ENCODE measurements around the gene C1orf226. TPM values are rescaled to one million over a fixed set of nuclear protein-coding genes. Genes with fewer than 3 reads are reported as not detected.

The C1orf226 gene
- total and polyA plus RNA-seq, 4 donors = 2.2 to 25.2 (median 10.8) TPM

GRCh38 chr1:162397943-162398560 lies 16.5 kb downstream of the C1orf226 start:
- H3K27me3 ChIP-seq (ENCODE audit: control insufficient read depth in 4 of 4, insufficient read depth in 4 of 4, low read length in 3 of 4) = peaks cover 0 to 2% (median 0%) of the 10 kb centered on the region in 4 donors
- no peaks in the 10 kb centered on the region for H3K4me1 ChIP-seq (ENCODE audit: control insufficient read depth in 4 of 4, insufficient read depth in 4 of 4, low read length in 3 of 4)
- no peaks in the 10 kb centered on the region for H3K9me3 ChIP-seq (ENCODE audit: control insufficient read depth in 4 of 4, low read length in 3 of 4)
- DNase-seq (ENCODE audit: low spot score) = no peak
- TF ChIP-seq FOXA1 (IDR thresholded peaks at IDR 0.05) (no peak), ZBTB33 (IDR thresholded peaks at IDR 0.05) (no peak), ATF3 (IDR thresholded peaks at IDR 0.05) (no peak), YY1 (IDR thresholded peaks at IDR 0.05) (no peak), FOXA2 (IDR thresholded peaks at IDR 0.05) (no peak), NR2F2 (IDR thresholded peaks at IDR 0.05) (no peak), CTCF (IDR thresholded peaks at IDR 0.05; ENCODE audit: low read depth, low read length, missing input control) (no peak), EGR1 (IDR thresholded peaks at IDR 0.05; ENCODE audit: low read depth in 2 of 2) (no peak), GABPA (IDR thresholded peaks at IDR 0.05 in 1 of 2, conservative IDR thresholded peaks at IDR 0.05 in 1 of 2) (no peak), RXRA (IDR thresholded peaks at IDR 0.05) (no peak), SP1 (IDR thresholded peaks at IDR 0.05) (no peak), JUND (IDR thresholded peaks at IDR 0.05) (no peak)
- WGBS = 62% methylated on average over 3 of the region's 3 CpGs
- no peak overlapping the region for H3K4me3 ChIP-seq (ENCODE audit: low read depth in 1 of 3, low read length in 3 of 3)
- no peak overlapping the region for H3K9ac ChIP-seq (ENCODE audit: low read depth in 1 of 2, low read length in 2 of 2)
- H3K27ac ChIP-seq (ENCODE audit: low read depth in 1 of 2, low read length in 2 of 2) = no peak overlapping the region
- no peaks in the 10 kb centered on the region for H3K36me3 ChIP-seq (ENCODE audit: control insufficient read depth in 4 of 4, insufficient read depth in 3 of 4, low read depth in 1 of 4, low read length in 3 of 4)

GRCh38 chr1:162398999-162399580 lies 17.6 kb downstream of the C1orf226 start:
- H3K36me3 ChIP-seq (ENCODE audit: control insufficient read depth in 4 of 4, insufficient read depth in 3 of 4, low read depth in 1 of 4, low read length in 3 of 4) = no peaks in the 10 kb centered on the region
- no peaks in the 10 kb centered on the region for H3K4me1 ChIP-seq (ENCODE audit: control insufficient read depth in 4 of 4, insufficient read depth in 4 of 4, low read length in 3 of 4)
- no peak overlapping the region for H3K9ac ChIP-seq (ENCODE audit: low read depth in 1 of 2, low read length in 2 of 2)
- TF ChIP-seq CTCF (IDR thresholded peaks at IDR 0.05; ENCODE audit: low read depth, low read length, missing input control) = no peak
- TF ChIP-seq RAD21 (IDR thresholded peaks at IDR 0.05) = no peak
- no peak for TF ChIP-seq ATF3 (IDR thresholded peaks at IDR 0.05)
- TF ChIP-seq NR2F2 (IDR thresholded peaks at IDR 0.05) = no peak
- no peak for TF ChIP-seq HNF4A (conservative IDR thresholded peaks at IDR 0.05)
- no peak for TF ChIP-seq ZBTB33 (IDR thresholded peaks at IDR 0.05)
- TF ChIP-seq RXRA (IDR thresholded peaks at IDR 0.05) = no peak
- TF ChIP-seq TAF1 (conservative IDR thresholded peaks at IDR 0.05) = no peak
- no peak for TF ChIP-seq GABPA (IDR thresholded peaks at IDR 0.05 in 1 of 2, conservative IDR thresholded peaks at IDR 0.05 in 1 of 2)
- no peak for TF ChIP-seq REST (IDR thresholded peaks at IDR 0.05)
- H3K27me3 ChIP-seq (ENCODE audit: control insufficient read depth in 4 of 4, insufficient read depth in 4 of 4, low read length in 3 of 4) = peaks cover 0 to 2% (median 0%) of the 10 kb centered on the region in 4 donors
- H3K9me3 ChIP-seq (ENCODE audit: control insufficient read depth in 4 of 4, low read length in 3 of 4) = no peaks in the 10 kb centered on the region
- no peak for DNase-seq (ENCODE audit: low spot score)
- WGBS = 82% methylated on average over 8 of the region's 8 CpGs
- H3K27ac ChIP-seq (ENCODE audit: low read depth in 1 of 2, low read length in 2 of 2) = no peak overlapping the region
- H3K4me3 ChIP-seq (ENCODE audit: low read depth in 1 of 3, low read length in 3 of 3) = no peak overlapping the region

Measured in liver (tissue), 9 donors.